Urothelium cell line (cell line): ENCODE data around the gene CRIM1.

ENCODE experiments used
- DNase-seq: peaks from one replicate; pipeline ENCODE4 v3.0.0; 2011; ENCODE audit warnings: low spot score, mixed read lengths
- FAIRE-seq: peaks from 2 replicates; lab custom pipeline; 2011; peaks lifted over from hg19 to GRCh38; lab: Jason Lieb, UNC

Gene CRIM1

DNA sequence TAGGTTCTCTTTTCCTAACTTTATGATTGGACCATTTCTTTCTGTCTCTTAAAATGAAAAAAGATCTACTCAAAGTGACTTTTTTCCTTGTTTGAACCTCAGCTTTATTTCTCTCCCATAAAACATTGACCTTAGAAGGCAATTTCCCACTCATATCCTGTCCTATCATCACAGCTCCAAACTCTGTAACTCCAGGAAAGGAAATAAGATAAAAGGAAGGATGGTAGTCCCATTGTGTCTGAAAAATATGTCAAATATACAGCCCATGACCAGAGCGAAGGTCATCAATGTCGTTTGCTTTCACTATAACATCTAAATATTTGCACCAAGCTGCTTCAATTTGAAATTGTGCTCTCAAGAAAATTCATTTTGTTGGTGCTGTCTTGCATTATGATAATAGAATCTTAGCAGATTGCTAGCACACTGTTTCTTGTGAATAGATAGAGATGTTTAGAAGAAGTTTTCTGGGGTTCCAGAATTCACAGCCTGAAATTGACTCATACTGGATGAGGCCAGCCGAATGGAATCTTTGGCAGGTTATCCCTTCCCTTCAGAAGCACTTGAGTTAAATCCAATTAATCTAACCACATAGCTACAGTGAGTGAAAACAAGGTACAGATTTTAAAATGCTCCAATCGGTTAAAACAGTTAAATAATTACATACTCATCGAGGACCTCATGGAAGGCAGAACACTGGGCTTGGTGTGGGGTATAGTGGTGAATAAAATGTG lies 95.1 kb downstream of the CRIM1 start:
- FAIRE-seq: no peak
- DNase-seq: peak; percentile 54

- FAIRE-seq (no peak), DNase-seq (no peak)
These were observed 95.9 kb downstream of the CRIM1 start for GRCh38 chr2:36451512-36451911.

DNA sequence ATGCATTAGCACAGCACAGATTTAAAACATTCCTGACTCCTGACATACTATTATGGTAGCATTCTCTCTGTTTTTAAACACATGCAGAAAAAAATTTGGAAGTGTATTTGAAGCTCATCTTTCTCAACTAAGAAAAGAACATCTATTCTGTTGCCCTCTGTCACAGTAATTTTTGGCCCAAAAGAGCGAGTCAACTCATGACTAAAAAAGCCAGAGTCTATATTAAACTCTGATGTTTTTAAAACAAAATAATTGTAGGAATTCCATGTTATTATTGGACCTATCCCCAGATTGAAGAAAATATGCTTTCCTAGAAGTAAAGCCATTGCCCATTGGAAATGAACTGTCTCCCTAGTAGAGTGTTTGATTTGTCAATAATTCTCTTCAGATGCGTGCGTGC lies 96.7 kb downstream of the CRIM1 start:
- DNase-seq: no peak
- FAIRE-seq: no peak

- no peak for DNase-seq
- no peak for FAIRE-seq
These were observed 98.1 kb downstream of the CRIM1 start for GRCh38 chr2:36453652-36454051.

DNA sequence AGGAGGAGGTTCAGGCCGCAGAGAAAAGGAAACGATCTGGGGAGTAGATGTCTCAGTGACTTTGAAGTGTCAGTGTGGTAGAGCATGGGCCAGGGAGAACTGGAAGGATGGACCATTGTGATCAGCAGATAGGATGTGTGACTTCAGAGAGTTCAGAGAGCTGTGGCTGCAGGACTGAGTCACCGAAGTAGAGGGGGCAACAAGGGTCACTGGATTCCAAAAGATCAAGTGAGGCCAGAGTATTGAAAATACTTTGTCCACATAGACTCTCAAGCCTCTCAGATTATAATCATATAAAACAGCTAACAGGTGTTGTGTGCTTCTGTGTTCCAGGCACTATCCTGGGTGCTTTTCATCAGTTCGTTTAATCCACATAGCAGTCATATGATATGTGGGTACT lies 99.4 kb downstream of the CRIM1 start:
- DNase-seq: no peak
- FAIRE-seq: no peak

DNA sequence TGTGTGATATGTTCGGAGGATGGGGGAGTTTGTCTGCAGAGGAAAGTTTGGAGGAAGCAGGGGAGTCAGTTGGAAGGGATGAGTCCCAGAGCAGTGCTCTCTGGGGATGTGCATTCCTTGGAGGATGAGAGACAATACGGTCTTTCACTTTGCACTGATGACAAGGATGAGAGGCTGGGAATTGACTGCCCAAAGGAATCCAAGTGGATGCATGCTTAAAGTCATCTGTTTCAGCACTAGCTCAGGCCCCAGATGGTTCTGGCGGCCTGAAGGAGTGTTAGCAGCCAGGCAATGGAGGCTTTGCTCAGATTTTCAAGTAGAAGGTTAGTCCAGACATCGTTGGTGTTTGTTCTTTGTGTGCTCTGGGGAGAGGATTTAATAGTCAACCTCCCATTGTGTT lies 100.2 kb downstream of the CRIM1 start:
- FAIRE-seq (no peak), DNase-seq (no peak)

DNA sequence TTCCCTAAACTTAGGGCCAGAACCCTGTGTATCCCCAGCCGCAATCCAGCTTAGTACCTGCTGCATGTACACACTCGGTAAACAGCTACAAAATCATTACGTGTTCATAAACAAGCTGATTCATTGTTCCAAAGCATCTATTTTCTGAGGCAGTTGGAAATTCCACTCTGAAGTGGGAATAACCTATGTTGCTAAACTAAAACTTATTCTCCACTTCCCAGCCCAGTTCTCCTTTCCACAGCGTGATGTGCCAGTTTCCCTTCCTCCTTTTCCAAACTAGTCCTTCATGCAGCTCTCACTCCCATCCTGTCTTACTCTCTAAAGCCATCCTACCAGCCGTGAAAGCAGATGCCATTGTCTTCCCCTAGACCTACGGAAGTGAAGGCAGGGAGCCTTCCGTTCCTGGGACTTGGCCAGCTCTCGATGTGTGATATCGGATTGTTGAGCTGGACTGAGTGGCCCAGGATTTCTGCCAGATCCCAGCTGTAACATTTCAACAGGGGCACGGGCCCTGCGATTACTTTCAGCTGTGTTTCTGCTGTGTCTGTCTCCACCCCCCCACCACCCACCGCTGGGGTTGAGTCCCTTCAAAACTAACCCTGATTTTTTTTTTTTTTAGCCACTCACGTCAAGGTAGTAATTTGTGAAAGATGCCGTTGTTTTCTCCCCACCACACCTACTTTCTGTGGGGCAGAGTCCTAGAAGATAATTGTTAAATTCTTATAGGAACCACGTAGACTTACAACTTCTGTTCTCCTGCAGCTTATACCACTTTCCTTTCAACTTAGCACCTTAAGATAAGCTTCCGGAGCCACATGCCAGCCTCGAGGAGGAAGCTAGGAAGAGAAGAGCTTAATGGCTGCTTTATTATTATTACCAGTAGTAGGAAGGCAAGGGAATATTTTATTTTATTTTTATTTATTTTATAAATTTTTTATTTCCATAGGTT lies 100.9 kb downstream of the CRIM1 start:
- FAIRE-seq (no peak), DNase-seq (no peak)

DNA sequence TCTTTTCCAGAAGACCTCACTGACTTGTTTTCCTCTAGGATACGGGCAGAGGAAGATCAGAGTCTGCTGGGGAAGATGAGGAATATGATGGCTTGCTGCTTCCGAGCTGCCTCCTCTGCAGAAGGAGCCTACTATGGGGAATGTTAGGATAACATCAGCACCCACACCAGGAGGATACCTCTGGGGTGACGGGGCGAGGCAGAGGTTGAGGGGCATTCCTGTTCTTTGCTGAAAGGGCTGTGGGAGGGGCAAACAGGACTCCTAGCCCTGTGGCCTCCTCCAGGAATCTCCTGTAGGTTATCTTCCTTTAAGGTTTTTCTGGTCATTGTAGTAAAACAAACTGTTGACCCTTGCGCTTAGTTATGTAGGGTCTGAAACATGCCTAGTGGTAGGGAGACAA lies 102.5 kb downstream of the CRIM1 start:
- FAIRE-seq (no peak), DNase-seq (no peak)

- FAIRE-seq: no peak
- DNase-seq: no peak
These were observed 104.2 kb downstream of the CRIM1 start for GRCh38 chr2:36459725-36460137.

GRCh38 chr2:36461039-36461681 lies 105.6 kb downstream of the CRIM1 start:
- DNase-seq (peak; percentile 65), FAIRE-seq (no peak)

GRCh38 chr2:36462311-36462935 lies 106.8 kb downstream of the CRIM1 start:
- FAIRE-seq: no peak
- DNase-seq: no peak

GRCh38 chr2:36463365-36463764 lies 107.8 kb downstream of the CRIM1 start:
- no peak for DNase-seq
- no peak for FAIRE-seq

- FAIRE-seq: no peak
These were observed 108.6 kb downstream of the CRIM1 start for GRCh38 chr2:36464006-36464721.

DNA sequence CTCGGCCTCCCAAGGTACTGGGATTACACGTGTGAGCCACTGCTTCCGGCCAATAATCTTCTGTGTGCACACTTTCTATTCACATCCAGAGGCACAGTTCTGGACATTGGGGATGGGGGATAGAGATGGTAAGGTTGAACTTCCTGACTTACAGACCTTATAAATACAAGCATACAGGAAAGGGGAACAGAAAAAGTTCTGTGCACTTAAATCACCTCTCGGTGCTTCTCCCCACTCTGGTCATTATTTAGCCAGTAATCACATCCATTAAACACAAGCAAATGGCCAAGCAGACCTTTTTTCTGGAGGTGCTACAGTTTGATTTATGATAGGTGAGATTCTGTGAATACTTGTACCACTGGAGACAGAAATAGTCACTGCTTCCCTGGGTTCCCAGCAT lies 110.6 kb downstream of the CRIM1 start:
- FAIRE-seq: no peak
- DNase-seq: no peak

More at GRCh38 chr2:36464006-36464721, 108.6 kb downstream of the CRIM1 start:
- no peak for DNase-seq

DNA sequence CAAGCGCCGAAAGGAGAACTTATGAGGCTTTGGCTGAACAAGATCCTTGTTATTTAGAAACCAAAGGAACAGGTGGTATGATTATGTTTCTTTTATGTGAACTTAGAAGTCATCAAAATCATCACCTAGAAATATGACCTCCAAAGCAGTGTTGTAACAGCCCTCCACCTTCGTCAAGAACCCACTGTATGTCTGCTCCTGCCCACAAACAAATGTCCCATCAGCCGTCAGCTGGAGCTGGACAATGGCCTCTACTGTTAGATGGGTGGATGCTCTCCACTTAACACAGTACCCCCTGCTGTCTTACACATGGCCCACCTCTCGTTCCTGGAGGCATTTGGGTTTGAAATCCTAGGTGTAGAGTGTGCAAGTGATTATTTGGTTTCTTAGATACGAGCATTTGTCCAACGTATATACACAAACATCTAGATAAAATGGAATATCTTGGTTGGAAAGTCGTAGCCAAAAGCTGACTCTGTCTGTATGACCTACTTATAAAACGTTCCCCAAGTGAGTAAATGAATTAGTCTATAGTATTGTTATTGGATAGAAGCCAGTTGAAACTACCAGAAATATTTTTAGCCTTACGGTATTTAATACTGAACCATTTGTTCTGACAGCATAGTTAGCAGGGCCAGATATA lies 113.0 kb downstream of the CRIM1 start:
- DNase-seq: no peak
- no peak for FAIRE-seq

- DNase-seq (no peak), FAIRE-seq (no peak)
These were observed 113.5 kb downstream of the CRIM1 start for GRCh38 chr2:36469106-36469477.

GRCh38 chr2:36469710-36470109 lies 114.1 kb downstream of the CRIM1 start:
- DNase-seq: no peak

DNA sequence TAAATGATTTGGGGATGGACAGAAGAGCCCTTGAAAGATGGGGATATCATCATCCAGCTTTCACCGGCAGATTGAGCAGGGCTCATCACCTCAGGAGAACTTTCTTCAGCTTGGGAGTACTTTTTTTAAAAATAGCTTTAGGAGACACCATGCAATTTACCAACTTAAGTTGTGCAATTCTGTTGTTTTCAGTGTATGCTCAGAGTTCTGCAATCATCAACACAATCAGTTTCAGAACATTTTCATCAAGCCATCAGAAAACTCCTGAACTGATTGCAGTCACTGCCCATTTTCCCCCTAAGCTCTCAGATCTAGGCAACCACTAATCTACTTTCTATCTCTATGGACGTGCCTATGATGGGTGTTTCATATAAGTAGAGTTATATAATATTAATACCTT lies 117.7 kb downstream of the CRIM1 start:
- no peak for DNase-seq
- FAIRE-seq: no peak

More at GRCh38 chr2:36469710-36470109, 114.1 kb downstream of the CRIM1 start:
- no peak for FAIRE-seq

GRCh38 chr2:36476411-36476810 lies 120.8 kb downstream of the CRIM1 start:
- DNase-seq: no peak
- no peak for FAIRE-seq

GRCh38 chr2:36477315-36477714 lies 121.7 kb downstream of the CRIM1 start:
- DNase-seq: no peak
- FAIRE-seq: no peak
